Upper lobe of left lung (tissue), 6 donors: ENCODE results near the gene CFAP251. TPM values are rescaled to one million over a fixed set of nuclear protein-coding genes. Genes with fewer than 3 reads are reported as not detected.

Experiments used
- ATAC-seq, 2 donors: fragments of 200-7000 bp; cut with Tn5 transposase; one replicate each; pipeline ENCODE4 v1.9.1; 2022; ENCODE audit warnings: mild to moderate bottlenecking in 2 of 2, moderate library complexity in 2 of 2; ENCODE audit not compliant: low FRiP score in 2 of 2
- DNase-seq, 2 donors: peaks; one replicate each; pipeline ENCODE4 v3.0.0-alpha.2; 2019 to 2020
- H3K27ac ChIP-seq, 4 donors: fragments of 200-600 bp; sonication (generic); one replicate each; pipeline ENCODE4 v1.5.1; 2016 to 2019
- H3K27me3 ChIP-seq, 4 donors: fragments of 200-600 bp; sonication (generic); one replicate each; pipeline ENCODE4 v1.5.1; 2017 to 2019
- H3K36me3 ChIP-seq, 4 donors: fragments of 200-600 bp; sonication (generic); one replicate each; pipeline ENCODE4 v1.5.1; 2016 to 2019
- H3K4me1 ChIP-seq, 4 donors: fragments of 200-600 bp; sonication (generic); one replicate each; pipeline ENCODE4 v1.5.1; 2018 to 2019
- H3K4me3 ChIP-seq, 4 donors: fragments of 200-600 bp; sonication (generic); one replicate each; pipeline ENCODE4 v1.5.1; 2017 to 2019; ENCODE audit warnings: mild to moderate bottlenecking in 2 of 4, moderate library complexity in 1 of 4
- H3K9me3 ChIP-seq, 4 donors: fragments of 200-600 bp; sonication (generic); one replicate each; pipeline ENCODE4 v1.5.1; 2018 to 2019
- EP300 ChIP-seq, 4 donors: sonication (generic); formaldehyde crosslinking; IDR thresholded peaks; one replicate each; pipeline ENCODE4 v1.5.1; 2017; ENCODE audit warnings: antibody characterized with exemption in 4 of 4, control low read depth in 2 of 4
- POLR2A ChIP-seq, 4 donors: fragments of 450-650 bp; IDR thresholded peaks; one replicate each; pipeline ENCODE4 v1.5.1; 2016 to 2017; ENCODE audit warnings: antibody characterized with exemption in 4 of 4, mild to moderate bottlenecking in 2 of 4
- POLR2AphosphoS5 ChIP-seq, 2 donors: sonication (generic); formaldehyde crosslinking; IDR thresholded peaks; one replicate each; pipeline ENCODE4 v1.5.1; 2017; ENCODE audit warnings: antibody characterized with exemption in 2 of 2
- WGBS, 2 donors: methylation state at CpG; one replicate each; pipeline ENCODE4 v1.1.5; 2017 to 2018; 5-methylcytosine and 5-hydroxymethylcytosine counted together
- total RNA-seq, 6 donors: library from RNA; depleted of rRNA in 4 of 6; stranded (reverse); fragments of >200 nt in 4 of 6; gene quantifications; one replicate each; pipeline versions ENCODE4 v1.1.0 to v1.2.1, GENCODE V29; 2016 to 2021
- TF ChIP-seq, protein P1 (sequence below), 6 experiments: fragments of 450-650 bp in 4 of 6; fragments of 200-600 bp in 2 of 6; sonication (generic) in 2 of 6; IDR thresholded peaks; one replicate each; pipeline ENCODE4 v1.5.1; 2016 to 2019; ENCODE audit warnings: antibody characterized with exemption in 6 of 6
- donor health status: DM: no; HTN: no; CAD: no; lungs with moderate emphysema.
- donor health status: DM: no; HTN: yes; CAD: no; lungs with severe emphysema.

Gene CFAP251
- total RNA-seq, 6 donors from 2014 or later: 3.1 to 65.1 (median 12.7) TPM

DNA sequence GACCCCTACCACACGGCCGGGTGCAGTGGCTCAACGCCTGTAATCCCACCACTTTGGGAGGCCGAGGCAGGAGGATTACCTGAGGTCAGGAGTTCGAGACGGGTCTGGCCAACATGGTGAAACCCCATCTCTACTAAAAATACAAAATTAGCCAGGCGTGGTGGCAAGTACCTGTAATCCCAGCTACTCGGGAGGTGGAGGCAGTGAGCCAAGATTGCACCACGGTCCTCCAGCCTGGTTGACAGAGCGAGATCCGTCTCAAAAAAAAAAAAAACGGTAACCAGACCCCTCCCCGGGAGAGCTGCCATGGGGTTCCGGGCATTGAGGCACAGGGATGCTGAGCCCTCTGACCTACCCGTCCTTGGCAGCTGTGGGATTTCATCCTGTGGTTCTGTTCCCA lies 125.1 kb downstream of the CFAP251 start:
- ATAC-seq (no peak), DNase-seq (no peak)

DNA sequence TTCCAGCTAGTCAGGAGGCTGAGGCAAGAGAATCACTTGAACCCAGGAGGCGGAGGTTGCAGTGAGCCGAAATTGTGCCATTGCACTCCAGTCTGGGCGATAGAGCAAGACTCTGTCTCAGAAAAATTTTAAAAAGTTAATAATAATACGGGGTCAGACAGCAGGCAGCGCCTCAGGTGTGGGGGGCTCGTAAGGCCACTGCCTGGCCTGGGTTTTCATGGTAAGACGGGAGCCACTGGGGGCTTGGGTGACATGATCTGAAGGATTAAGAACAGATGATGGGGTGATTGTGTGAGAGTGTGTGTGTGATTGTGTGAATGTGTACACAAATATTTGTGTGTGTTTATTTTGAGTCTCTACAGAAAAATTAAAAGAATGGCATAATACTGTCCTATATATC lies 126.9 kb downstream of the CFAP251 start:
- Histone ChIP-seq H3K27ac (no peak overlapping the region), H3K27me3 (no peaks in the 10 kb centered on the region), H3K4me1 (peaks cover 0 to 9% (median 0%) of the 10 kb centered on the region in 4 donors), H3K4me3 (no peak overlapping the region), H3K9me3 (no peaks in the 10 kb centered on the region), H3K36me3 (peaks cover 0 to 25% (median 9%) of the 10 kb centered on the region in 4 donors)
- no peak for ATAC-seq
- WGBS, 2 donors: 97 to 99% methylated on average over 7 of the region's 7 CpGs
- no peak for DNase-seq
- TF ChIP-seq POLR2AphosphoS5 (IDR thresholded peaks at IDR 0.05) (no peak), EP300 (IDR thresholded peaks at IDR 0.05) (no peak), POLR2A (IDR thresholded peaks at IDR 0.05) (no peak)
- TF ChIP-seq, protein P1, sequence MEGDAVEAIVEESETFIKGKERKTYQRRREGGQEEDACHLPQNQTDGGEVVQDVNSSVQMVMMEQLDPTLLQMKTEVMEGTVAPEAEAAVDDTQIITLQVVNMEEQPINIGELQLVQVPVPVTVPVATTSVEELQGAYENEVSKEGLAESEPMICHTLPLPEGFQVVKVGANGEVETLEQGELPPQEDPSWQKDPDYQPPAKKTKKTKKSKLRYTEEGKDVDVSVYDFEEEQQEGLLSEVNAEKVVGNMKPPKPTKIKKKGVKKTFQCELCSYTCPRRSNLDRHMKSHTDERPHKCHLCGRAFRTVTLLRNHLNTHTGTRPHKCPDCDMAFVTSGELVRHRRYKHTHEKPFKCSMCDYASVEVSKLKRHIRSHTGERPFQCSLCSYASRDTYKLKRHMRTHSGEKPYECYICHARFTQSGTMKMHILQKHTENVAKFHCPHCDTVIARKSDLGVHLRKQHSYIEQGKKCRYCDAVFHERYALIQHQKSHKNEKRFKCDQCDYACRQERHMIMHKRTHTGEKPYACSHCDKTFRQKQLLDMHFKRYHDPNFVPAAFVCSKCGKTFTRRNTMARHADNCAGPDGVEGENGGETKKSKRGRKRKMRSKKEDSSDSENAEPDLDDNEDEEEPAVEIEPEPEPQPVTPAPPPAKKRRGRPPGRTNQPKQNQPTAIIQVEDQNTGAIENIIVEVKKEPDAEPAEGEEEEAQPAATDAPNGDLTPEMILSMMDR (IDR thresholded peaks at IDR 0.05): no peak

More for the DNA sequence above, 125.1 kb downstream of the CFAP251 start:
- Histone ChIP-seq H3K4me1 (peaks cover 0 to 9% (median 0%) of the 10 kb centered on the region in 4 donors), H3K9me3 (no peaks in the 10 kb centered on the region), H3K36me3 (peaks cover 0 to 27% (median 9%) of the 10 kb centered on the region in 4 donors), H3K4me3 (no peak overlapping the region), H3K27ac (no peak overlapping the region), H3K27me3 (no peaks in the 10 kb centered on the region)
- TF ChIP-seq EP300 (IDR thresholded peaks at IDR 0.05) (no peak), POLR2AphosphoS5 (IDR thresholded peaks at IDR 0.05) (no peak), POLR2A (IDR thresholded peaks at IDR 0.05) (no peak)
- TF ChIP-seq, protein P1 (IDR thresholded peaks at IDR 0.05): no peak
- 96 to 98% methylated on average over 14 to 15 of the region's 15 CpGs for WGBS, 2 donors

DNA sequence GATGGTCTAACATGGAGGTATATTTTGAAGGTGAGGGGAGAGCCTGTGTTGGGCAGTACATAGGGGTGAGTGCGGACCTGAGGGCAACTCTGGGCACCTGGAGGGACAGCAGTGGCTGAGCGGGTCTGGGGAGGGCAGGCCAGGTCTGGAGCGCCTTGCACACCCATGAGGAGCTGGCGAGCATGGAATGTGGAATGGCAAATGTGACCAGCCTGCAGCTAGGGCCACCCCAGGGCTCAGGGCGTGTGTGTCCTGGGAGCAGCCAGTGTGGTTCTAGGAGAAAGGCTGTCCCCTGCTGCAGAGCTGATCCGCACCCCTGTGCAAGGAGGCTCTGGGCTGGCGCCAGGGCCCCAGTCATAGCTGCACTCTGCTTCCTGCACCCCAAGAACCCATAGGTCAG lies 127.8 kb downstream of the CFAP251 start:
- 83 to 95% methylated on average over 4 to 7 of the region's 7 CpGs for WGBS, 2 donors
- TF ChIP-seq, protein P1 (IDR thresholded peaks at IDR 0.05): no peak
- TF ChIP-seq POLR2A (IDR thresholded peaks at IDR 0.05) (no peak), POLR2AphosphoS5 (IDR thresholded peaks at IDR 0.05) (no peak), EP300 (IDR thresholded peaks at IDR 0.05) (no peak)
- Histone ChIP-seq H3K4me3 (no peak overlapping the region), H3K27me3 (no peaks in the 10 kb centered on the region), H3K36me3 (peaks cover 0 to 25% (median 9%) of the 10 kb centered on the region in 4 donors), H3K4me1 (peaks cover 2 to 10% (median 5%) of the 10 kb centered on the region in 4 donors), H3K27ac (no peak overlapping the region), H3K9me3 (no peaks in the 10 kb centered on the region)
- ATAC-seq (peak in 1 of 2 donors; percentile 49), DNase-seq (no peak)

DNA sequence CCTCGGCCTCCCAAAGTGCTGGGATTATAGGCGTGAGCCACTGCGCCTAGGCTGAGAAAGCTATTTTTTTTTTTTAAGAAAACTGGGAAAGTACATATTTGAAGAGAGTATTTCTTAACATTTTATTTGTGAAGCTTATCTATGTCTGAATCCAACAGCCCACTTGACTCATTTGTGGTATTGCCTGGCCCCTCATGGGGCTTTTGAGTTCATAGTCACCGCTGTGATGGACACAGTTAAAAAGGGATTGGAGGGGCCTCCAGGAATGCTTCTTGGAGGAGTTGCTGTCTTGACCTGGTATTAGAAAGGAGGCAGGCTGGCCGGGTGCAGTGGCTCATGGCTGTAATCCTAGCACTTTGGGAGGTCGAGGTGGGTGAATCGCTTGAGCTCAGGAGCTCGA lies 129.8 kb downstream of the CFAP251 start:
- Histone ChIP-seq H3K4me3 (no peak overlapping the region), H3K4me1 (peaks cover 6 to 13% (median 12%) of the 10 kb centered on the region in 4 donors), H3K36me3 (peaks cover 0 to 25% (median 9%) of the 10 kb centered on the region in 4 donors), H3K27me3 (no peaks in the 10 kb centered on the region), H3K27ac (no peak overlapping the region), H3K9me3 (no peaks in the 10 kb centered on the region)
- ATAC-seq: no peak
- 80 to 89% methylated on average over 8 of the region's 8 CpGs for WGBS, 2 donors
- TF ChIP-seq, protein P1 (IDR thresholded peaks at IDR 0.05): no peak
- TF ChIP-seq EP300 (IDR thresholded peaks at IDR 0.05) (no peak), POLR2AphosphoS5 (IDR thresholded peaks at IDR 0.05) (no peak)
- no peak for DNase-seq

DNA sequence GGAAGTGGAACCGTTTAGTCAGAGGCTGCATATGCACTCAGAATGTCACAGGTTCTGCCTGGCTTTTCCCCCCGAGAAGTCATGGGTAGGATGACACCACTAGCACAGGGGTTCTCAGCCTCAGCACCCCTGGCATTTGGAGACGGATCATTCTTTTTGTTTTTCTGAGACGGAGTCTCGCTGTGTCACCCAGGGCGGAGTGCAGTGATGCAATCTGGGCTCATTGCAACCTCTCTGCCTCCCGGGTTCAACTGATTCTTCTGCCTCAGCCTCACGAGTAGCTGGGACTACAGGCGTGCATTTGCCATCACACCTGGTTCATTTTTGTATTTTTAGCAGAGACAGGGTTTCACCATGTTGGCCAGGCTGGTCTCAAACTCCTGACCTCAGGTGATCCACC lies 131.4 kb downstream of the CFAP251 start:
- WGBS, 2 donors: 84 to 87% methylated on average over 8 to 9 of the region's 9 CpGs

More for the DNA sequence above, 131.4 kb downstream of the CFAP251 start:
- H3K36me3 ChIP-seq: peaks cover 0 to 13% (median 2%) of the 10 kb centered on the region in 4 donors
- ATAC-seq: no peak
- H3K9me3 ChIP-seq: no peaks in the 10 kb centered on the region
- no peak overlapping the region for H3K4me3 ChIP-seq
- DNase-seq: no peak
- H3K27ac ChIP-seq: no peak overlapping the region
- H3K27me3 ChIP-seq: no peaks in the 10 kb centered on the region
- peaks cover 13 to 19% (median 16%) of the 10 kb centered on the region in 4 donors for H3K4me1 ChIP-seq
- TF ChIP-seq POLR2AphosphoS5 (IDR thresholded peaks at IDR 0.05) (no peak), EP300 (IDR thresholded peaks at IDR 0.05) (no peak), POLR2A (IDR thresholded peaks at IDR 0.05) (no peak)
- TF ChIP-seq, protein P1 (IDR thresholded peaks at IDR 0.05): no peak
